Measurements from ENCODE around the gene FLYWCH1.

Gene FLYWCH1

GRCh38 chr16:2923481-2923880 lies 11.8 kb downstream of the FLYWCH1 start:
- no peak overlapping the region for H3K27ac ChIP-seq
- TF ChIP-seq CTCF (conservative IDR thresholded peaks at IDR 0.05) = no peak

GRCh38 chr16:2924901-2925755 lies 13.4 kb downstream of the FLYWCH1 start:
- no peak overlapping the region for H3K27ac ChIP-seq
- TF ChIP-seq CTCF (conservative IDR thresholded peaks at IDR 0.05) = no peak

GRCh38 chr16:2925951-2926649 lies 14.4 kb downstream of the FLYWCH1 start:
- no peak for TF ChIP-seq CTCF (conservative IDR thresholded peaks at IDR 0.05)

GRCh38 chr16:2926650-2926999 lies 14.9 kb downstream of the FLYWCH1 start:
- TF ChIP-seq CTCF (conservative IDR thresholded peaks at IDR 0.05) = no peak
- no peak overlapping the region for H3K27ac ChIP-seq

More at GRCh38 chr16:2925951-2926649, 14.4 kb downstream of the FLYWCH1 start:
- H3K27ac ChIP-seq = no peak overlapping the region

GRCh38 chr16:2927010-2927646 lies 15.4 kb downstream of the FLYWCH1 start:
- peak overlapping the region; percentile 62; the same call in 1 of the 2 replicates for H3K27ac ChIP-seq
- peak; percentile 86 for TF ChIP-seq CTCF (conservative IDR thresholded peaks at IDR 0.05)

- H3K27ac ChIP-seq = peak overlapping the region; percentile 62
Observed at GRCh38 chr16:2928151-2928550, 16.4 kb downstream of the FLYWCH1 start.

GRCh38 chr16:2928796-2929195 lies 17.1 kb downstream of the FLYWCH1 start:
- peak overlapping the region; percentile 62 for H3K27ac ChIP-seq
- no peak for TF ChIP-seq CTCF (conservative IDR thresholded peaks at IDR 0.05)

Data from VCaP (cell line).